Gastroesophageal sphincter (tissue), 4 donors: ENCODE data around the gene IL18RAP. TPM values are rescaled to one million over a fixed set of nuclear protein-coding genes. Genes with fewer than 3 reads are reported as not detected.

Source experiments
- ATAC-seq: fragments of 150-250 bp; one replicate; pipeline ENCODE4 v1.9.1; 2016; ENCODE audit warnings: mild to moderate bottlenecking, moderate library complexity
- H3K27ac ChIP-seq, 4 donors: fragments of 200-600 bp; sonication (generic) in 3 of 4; 1 replicate in 3 of 4; 2 replicates in 1 of 4; pipeline ENCODE4 v1.5.1; 2016 to 2019
- H3K27me3 ChIP-seq: fragments of 200-600 bp; sonication (generic); one replicate; pipeline ENCODE4 v1.5.1; 2019
- H3K36me3 ChIP-seq, 2 donors: fragments of 200-600 bp; sonication (generic); one replicate each; pipeline ENCODE4 v1.5.1; 2019; ENCODE audit warnings: control low read depth in 1 of 2
- H3K4me1 ChIP-seq, 3 donors: fragments of 200-600 bp; sonication (generic); 1 replicate in 2 of 3; 2 replicates in 1 of 3; pipeline ENCODE4 v1.5.1; 2016 to 2019; ENCODE audit warnings: control low read depth in 2 of 3
- H3K4me3 ChIP-seq, 2 donors: fragments of 200-600 bp; sonication (generic); one replicate each; pipeline ENCODE4 v1.5.1; 2019; ENCODE audit warnings: mild to moderate bottlenecking in 1 of 2, moderate library complexity in 1 of 2
- H3K9me3 ChIP-seq, 3 donors: fragments of 200-600 bp; sonication (generic); one replicate each; pipeline ENCODE4 v1.5.1; 2017 to 2019; ENCODE audit warnings: control low read depth in 2 of 3
- CTCF ChIP-seq, 4 experiments: fragments of 200-600 bp in 2 of 4; fragments of 450-650 bp in 2 of 4; sonication (generic) in 1 of 4; IDR thresholded peaks; one replicate each; pipeline ENCODE4 v1.5.1; 2017 to 2019; ENCODE audit warnings: antibody characterized with exemption in 4 of 4, mild to moderate bottlenecking in 2 of 4, moderate library complexity in 2 of 4
- EP300 ChIP-seq: sonication (generic); formaldehyde crosslinking; IDR thresholded peaks from one replicate; pipeline ENCODE4 v1.6.1; 2017; ENCODE audit warnings: antibody characterized with exemption, mild to moderate bottlenecking
- POLR2A ChIP-seq, 2 donors: fragments of 450-650 bp; IDR thresholded peaks; one replicate each; pipeline ENCODE4 v1.6.1; 2017; ENCODE audit warnings: antibody characterized with exemption in 2 of 2, mild to moderate bottlenecking in 2 of 2, moderate library complexity in 1 of 2
- POLR2AphosphoS5 ChIP-seq: sonication (generic); formaldehyde crosslinking; IDR thresholded peaks from one replicate; pipeline ENCODE4 v1.6.1; 2017; ENCODE audit warnings: antibody characterized with exemption
- WGBS, 2 donors: methylation state at CpG; one replicate each; pipeline ENCODE4 v1.1.5; 2018; ENCODE audit warnings: low coverage in 1 of 2; 5-methylcytosine and 5-hydroxymethylcytosine counted together
- total RNA-seq, 4 donors: library from RNA; depleted of rRNA; stranded (reverse); fragments of >200 nt; gene quantifications; one replicate each; pipeline ENCODE4 v1.1.0, GENCODE V29; 2016

IL18RAP gene
- total RNA-seq, 4 donors from 2014 or later, result 0.47 to 5.0 (median 0.89) TPM; not detected in 1

GRCh38 chr2:102386867-102387541 is 36.0 kb upstream of the IL18RAP start:
- no peaks in the 10 kb centered on the region for H3K4me1 ChIP-seq
- H3K9me3 ChIP-seq, result peaks cover 0 to 12% (median 0%) of the 10 kb centered on the region in 3 donors
- TF ChIP-seq POLR2A (IDR thresholded peaks at IDR 0.05), result no peak
- no peak for TF ChIP-seq CTCF (IDR thresholded peaks at IDR 0.05)
- no peak overlapping the region for H3K27ac ChIP-seq
- no peaks in the 10 kb centered on the region for H3K36me3 ChIP-seq
- no peaks in the 10 kb centered on the region for H3K27me3 ChIP-seq
- 40 to 62% methylated on average over 1 of the region's 3 CpGs for WGBS, 2 donors
- no peak for ATAC-seq
- H3K4me3 ChIP-seq, result no peak overlapping the region

GRCh38 chr2:102387763-102388546 is 35.0 kb upstream of the IL18RAP start:
- Histone ChIP-seq H3K27me3 (no peaks in the 10 kb centered on the region), H3K4me1 (no peaks in the 10 kb centered on the region), H3K27ac (no peak overlapping the region), H3K4me3 (no peak overlapping the region), H3K36me3 (no peaks in the 10 kb centered on the region), H3K9me3 (peaks cover 0 to 12% (median 0%) of the 10 kb centered on the region in 3 donors)
- ATAC-seq, result no peak
- WGBS, 2 donors, result 73 to 82% methylated on average over 2 to 7 of the region's 7 CpGs
- no peak for TF ChIP-seq CTCF (IDR thresholded peaks at IDR 0.05)
- TF ChIP-seq POLR2A (IDR thresholded peaks at IDR 0.05), result no peak
- TF ChIP-seq POLR2AphosphoS5, result no peak
- no peak for TF ChIP-seq EP300

- Histone ChIP-seq H3K27me3 (no peaks in the 10 kb centered on the region), H3K27ac (no peak overlapping the region), H3K36me3 (no peaks in the 10 kb centered on the region), H3K9me3 (no peaks in the 10 kb centered on the region), H3K4me1 (no peaks in the 10 kb centered on the region), H3K4me3 (no peak overlapping the region)
- ATAC-seq, result no peak
- TF ChIP-seq CTCF (IDR thresholded peaks at IDR 0.05) (no peak), EP300 (no peak), POLR2AphosphoS5 (no peak), POLR2A (IDR thresholded peaks at IDR 0.05) (no peak)
- 49 to 66% methylated on average over 2 of the region's 2 CpGs for WGBS, 2 donors
Measured at GRCh38 chr2:102391565-102391964, 31.4 kb upstream of the IL18RAP start.

GRCh38 chr2:102392096-102392495 is 30.9 kb upstream of the IL18RAP start:
- H3K27me3 ChIP-seq, result no peaks in the 10 kb centered on the region
- H3K36me3 ChIP-seq, result no peaks in the 10 kb centered on the region
- no peak overlapping the region for H3K4me3 ChIP-seq
- ATAC-seq, result no peak
- no peaks in the 10 kb centered on the region for H3K9me3 ChIP-seq
- no peak overlapping the region for H3K27ac ChIP-seq
- WGBS, 2 donors, result 74 to 88% methylated on average over 3 of the region's 3 CpGs
- no peaks in the 10 kb centered on the region for H3K4me1 ChIP-seq
- TF ChIP-seq POLR2A (IDR thresholded peaks at IDR 0.05), result no peak

- Histone ChIP-seq H3K27me3 (no peaks in the 10 kb centered on the region), H3K27ac (no peak overlapping the region), H3K4me3 (no peak overlapping the region), H3K36me3 (no peaks in the 10 kb centered on the region), H3K9me3 (no peaks in the 10 kb centered on the region), H3K4me1 (no peaks in the 10 kb centered on the region)
- TF ChIP-seq EP300, result no peak
- no peak for TF ChIP-seq POLR2AphosphoS5
- no peak for TF ChIP-seq POLR2A (IDR thresholded peaks at IDR 0.05)
- ATAC-seq, result no peak
- WGBS, 2 donors, result 52 to 57% methylated on average over 1 of the region's 1 CpG
Measured at GRCh38 chr2:102392942-102393341, 30.0 kb upstream of the IL18RAP start.

- no peak for TF ChIP-seq POLR2A (IDR thresholded peaks at IDR 0.05)
- TF ChIP-seq CTCF (IDR thresholded peaks at IDR 0.05), result no peak
- no peak for TF ChIP-seq POLR2AphosphoS5
- no peak for TF ChIP-seq EP300
- Histone ChIP-seq H3K9me3 (no peaks in the 10 kb centered on the region), H3K27me3 (no peaks in the 10 kb centered on the region), H3K27ac (no peak overlapping the region), H3K4me3 (no peak overlapping the region), H3K36me3 (no peaks in the 10 kb centered on the region), H3K4me1 (no peaks in the 10 kb centered on the region)
- ATAC-seq, result no peak
- WGBS, 2 donors, result 42 to 96% methylated on average over 2 of the region's 2 CpGs
Measured at GRCh38 chr2:102396012-102396411, 26.9 kb upstream of the IL18RAP start.
